ENCODE measurements around the gene PNMA8C.

DNA sequence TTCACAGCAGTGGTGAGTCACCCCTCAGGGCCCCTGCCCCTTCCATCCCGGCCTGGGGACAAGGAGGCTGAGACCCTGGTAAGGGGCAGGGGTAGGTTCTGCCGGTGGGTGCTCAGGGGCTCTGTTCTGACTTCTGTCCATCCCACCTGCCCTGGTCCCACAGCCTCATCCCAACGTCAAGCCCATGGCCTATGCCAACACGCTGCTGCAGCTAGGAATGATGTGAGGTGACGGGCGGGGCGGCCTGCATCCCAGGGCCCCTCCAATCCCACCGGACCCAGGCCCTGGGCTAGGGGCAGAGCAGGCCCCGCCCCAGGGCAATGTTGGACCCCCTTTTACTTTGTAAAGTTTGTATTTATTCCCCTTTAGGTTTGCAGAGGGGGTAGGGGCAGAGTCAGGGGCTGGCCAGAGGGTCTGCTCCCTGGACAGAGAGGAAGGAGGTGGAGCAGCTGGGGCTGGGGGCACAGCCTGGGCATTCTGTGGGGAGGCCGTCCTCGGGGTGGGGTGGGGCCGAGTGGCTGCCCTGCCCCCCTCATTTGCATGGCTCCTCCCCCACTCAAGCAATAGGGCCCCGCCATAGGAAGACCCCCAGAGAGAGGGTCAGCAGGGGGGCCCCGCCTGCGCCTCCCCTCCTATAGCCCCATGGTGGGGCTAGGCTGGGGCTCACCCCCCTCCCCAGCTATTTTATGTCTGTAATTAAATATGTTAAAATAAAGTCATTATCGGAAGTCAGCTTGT is 38.4 kb downstream of the PNMA8C start:
- no peak for TF ChIP-seq YY1 (IDR thresholded peaks at IDR 0.05; ENCODE audit: low read depth)
- TF ChIP-seq, protein P1, sequence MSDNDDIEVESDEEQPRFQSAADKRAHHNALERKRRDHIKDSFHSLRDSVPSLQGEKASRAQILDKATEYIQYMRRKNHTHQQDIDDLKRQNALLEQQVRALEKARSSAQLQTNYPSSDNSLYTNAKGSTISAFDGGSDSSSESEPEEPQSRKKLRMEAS (IDR thresholded peaks at IDR 0.05): no peak
- TF ChIP-seq FOXM1 (IDR thresholded peaks at IDR 0.05; ENCODE audit: borderline replicate concordance, low read depth): no peak
- TF ChIP-seq, protein P2, sequence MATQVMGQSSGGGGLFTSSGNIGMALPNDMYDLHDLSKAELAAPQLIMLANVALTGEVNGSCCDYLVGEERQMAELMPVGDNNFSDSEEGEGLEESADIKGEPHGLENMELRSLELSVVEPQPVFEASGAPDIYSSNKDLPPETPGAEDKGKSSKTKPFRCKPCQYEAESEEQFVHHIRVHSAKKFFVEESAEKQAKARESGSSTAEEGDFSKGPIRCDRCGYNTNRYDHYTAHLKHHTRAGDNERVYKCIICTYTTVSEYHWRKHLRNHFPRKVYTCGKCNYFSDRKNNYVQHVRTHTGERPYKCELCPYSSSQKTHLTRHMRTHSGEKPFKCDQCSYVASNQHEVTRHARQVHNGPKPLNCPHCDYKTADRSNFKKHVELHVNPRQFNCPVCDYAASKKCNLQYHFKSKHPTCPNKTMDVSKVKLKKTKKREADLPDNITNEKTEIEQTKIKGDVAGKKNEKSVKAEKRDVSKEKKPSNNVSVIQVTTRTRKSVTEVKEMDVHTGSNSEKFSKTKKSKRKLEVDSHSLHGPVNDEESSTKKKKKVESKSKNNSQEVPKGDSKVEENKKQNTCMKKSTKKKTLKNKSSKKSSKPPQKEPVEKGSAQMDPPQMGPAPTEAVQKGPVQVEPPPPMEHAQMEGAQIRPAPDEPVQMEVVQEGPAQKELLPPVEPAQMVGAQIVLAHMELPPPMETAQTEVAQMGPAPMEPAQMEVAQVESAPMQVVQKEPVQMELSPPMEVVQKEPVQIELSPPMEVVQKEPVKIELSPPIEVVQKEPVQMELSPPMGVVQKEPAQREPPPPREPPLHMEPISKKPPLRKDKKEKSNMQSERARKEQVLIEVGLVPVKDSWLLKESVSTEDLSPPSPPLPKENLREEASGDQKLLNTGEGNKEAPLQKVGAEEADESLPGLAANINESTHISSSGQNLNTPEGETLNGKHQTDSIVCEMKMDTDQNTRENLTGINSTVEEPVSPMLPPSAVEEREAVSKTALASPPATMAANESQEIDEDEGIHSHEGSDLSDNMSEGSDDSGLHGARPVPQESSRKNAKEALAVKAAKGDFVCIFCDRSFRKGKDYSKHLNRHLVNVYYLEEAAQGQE (IDR thresholded peaks at IDR 0.05; ENCODE audit: low read depth): no peak
- no peak for TF ChIP-seq EP300 (IDR thresholded peaks at IDR 0.05; ENCODE audit: borderline replicate concordance)
- TF ChIP-seq, protein P3, sequence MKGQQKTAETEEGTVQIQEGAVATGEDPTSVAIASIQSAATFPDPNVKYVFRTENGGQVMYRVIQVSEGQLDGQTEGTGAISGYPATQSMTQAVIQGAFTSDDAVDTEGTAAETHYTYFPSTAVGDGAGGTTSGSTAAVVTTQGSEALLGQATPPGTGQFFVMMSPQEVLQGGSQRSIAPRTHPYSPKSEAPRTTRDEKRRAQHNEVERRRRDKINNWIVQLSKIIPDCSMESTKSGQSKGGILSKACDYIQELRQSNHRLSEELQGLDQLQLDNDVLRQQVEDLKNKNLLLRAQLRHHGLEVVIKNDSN (IDR thresholded peaks at IDR 0.05): no peak

All from Ishikawa (cell line).